A549 (cell line): ENCODE data around the gene KLF6. TPM values are rescaled to one million over a fixed set of nuclear protein-coding genes. Genes with fewer than 3 reads are reported as not detected.

Experiments used
- ATAC-seq, 2 experiments: fragments of 200-7000 bp in 1 of 2; fragments of >200 bp in 1 of 2; cut with Nextera tagmentation in 1 of 2; cut with Tn5 transposase in 1 of 2; 3 replicates each; pipeline versions ENCODE4 v1.8.0 to v1.9.1; 2018 to 2020; ENCODE audit warnings: mild to moderate bottlenecking in 1 of 2, moderate library complexity in 1 of 2
- CTCF ChIA-PET: fragments of 300-600 bp; sonication (Branson Sonifier 250); formaldehyde crosslinking; extraction: SDS; loops from one replicate; lab custom pipeline; 2021; ENCODE audit warnings: antibody characterized with exemption, inconsistent platforms; lab: Yijun Ruan, JAX
- POLR2A ChIA-PET: fragments of 350-600 bp; formaldehyde crosslinking; extraction: SDS; loops from one replicate; lab custom pipeline; 2021; ENCODE audit warnings: antibody characterized with exemption, inconsistent platforms; lab: Yijun Ruan, JAX
- DNase-seq, 2 experiments: peaks; one replicate each; pipeline versions ENCODE4 v3.0.0 to v3.0.0-alpha.2; 2011 to 2016; ENCODE audit warnings: low read depth in 1 of 2, low spot score in 1 of 2
- FAIRE-seq: peaks from 2 replicates; lab custom pipeline; 2011; peaks lifted over from hg19 to GRCh38; lab: Jason Lieb, UNC
- H3K27ac ChIP-seq, 2 experiments: fragments of >200 bp; sonication (Bioruptor Twin); formaldehyde crosslinking; 3 replicates each; pipeline ENCODE4 v1.5.1; 2016 to 2017
- H3K4me1 ChIP-seq: fragments of >200 bp; sonication (Bioruptor Twin); formaldehyde crosslinking; 3 replicates; pipeline ENCODE4 v1.6.1; 2016
- H3K4me2 ChIP-seq: fragments of >200 bp; sonication (Bioruptor Twin); formaldehyde crosslinking; 3 replicates; pipeline ENCODE4 v1.6.1; 2016
- H3K4me3 ChIP-seq: fragments of >200 bp; sonication (Bioruptor Twin); formaldehyde crosslinking; 3 replicates; pipeline ENCODE4 v1.5.1; 2016
- H3K9me3 ChIP-seq: fragments of >200 bp; sonication (Bioruptor Twin); formaldehyde crosslinking; 3 replicates; pipeline ENCODE4 v1.6.1; 2016
- CHD2 ChIP-seq: fragments of 150-350 bp; IDR thresholded peaks from 2 replicates; pipeline ENCODE4 v1.6.1; 2014; ENCODE audit warnings: low read length; ENCODE audit not compliant: partially characterized antibody
- EHF ChIP-seq: fragments of 250-450 bp; sonication (Bioruptor Pico); IDR thresholded peaks from 2 replicates; pipeline ENCODE4 v1.5.0; 2020; ENCODE audit warnings: mild to moderate bottlenecking
- EHMT2 ChIP-seq: fragments of 200-600 bp; sonication (generic); IDR thresholded peaks from 2 replicates; pipeline ENCODE4 v1.6.1; 2016; ENCODE audit warnings: antibody characterized with exemption, low read depth, mild to moderate bottlenecking, moderate library complexity
- EP300 ChIP-seq, 2 experiments: fragments of >200 bp; sonication (Bioruptor Twin); formaldehyde crosslinking; IDR thresholded peaks; 2 replicates in 1 of 2; 3 replicates in 1 of 2; pipeline ENCODE4 v1.6.1; 2016 to 2017
- FOSL2 ChIP-seq, 2 experiments: fragments of 450-650 bp in 1 of 2; fragments of >200 bp in 1 of 2; sonication (Bioruptor Twin) in 1 of 2; formaldehyde crosslinking; IDR thresholded peaks; 2 replicates each; pipeline versions ENCODE4 v1.5.0 to v1.6.1; 2016 to 2020; ENCODE audit warnings: mild to moderate bottlenecking in 1 of 2, moderate library complexity in 1 of 2
- HDAC2 ChIP-seq: fragments of 200-600 bp; sonication (generic); IDR thresholded peaks from 2 replicates; pipeline ENCODE4 v1.6.1; 2016
- HES2 ChIP-seq: fragments of >200 bp; sonication (Bioruptor Twin); formaldehyde crosslinking; IDR thresholded peaks from 2 replicates; pipeline ENCODE4 v1.6.1; 2016
- HEYL ChIP-seq: fragments of 250-450 bp; sonication (Bioruptor Pico); IDR thresholded peaks from 2 replicates; pipeline ENCODE4 v1.8.0; 2021; ENCODE audit warnings: mild to moderate bottlenecking, moderate library complexity
- JUN ChIP-seq, 2 experiments: fragments of >200 bp; sonication (Bioruptor Twin); formaldehyde crosslinking; IDR thresholded peaks; 2 replicates in 1 of 2; 3 replicates in 1 of 2; pipeline ENCODE4 v1.6.1; 2016 to 2017
- KDM1A ChIP-seq: fragments of 200-600 bp; sonication (generic); IDR thresholded peaks from 2 replicates; pipeline ENCODE4 v1.6.1; 2016; ENCODE audit warnings: low read depth, mild to moderate bottlenecking
- MYC ChIP-seq: IDR thresholded peaks from 2 replicates; pipeline ENCODE4 v1.6.1; 2012; ENCODE audit warnings: mild to moderate bottlenecking, inconsistent platforms, low read length, improper control_type of control experiment, borderline replicate concordance
- PHF8 ChIP-seq: fragments of 200-600 bp; sonication (generic); IDR thresholded peaks from 2 replicates; pipeline ENCODE4 v1.6.1; 2016; ENCODE audit warnings: low read depth, mild to moderate bottlenecking, antibody characterized with exemption, moderate library complexity, borderline replicate concordance
- POLR2A ChIP-seq: IDR thresholded peaks from 2 replicates; pipeline ENCODE4 v1.6.1; 2012; ENCODE audit warnings: mild to moderate bottlenecking, low read length
- TFCP2L1 ChIP-seq: fragments of 250-450 bp; sonication (Bioruptor Pico); IDR thresholded peaks from 2 replicates; pipeline ENCODE4 v1.5.0; 2021; ENCODE audit warnings: mild to moderate bottlenecking
- USF2 ChIP-seq: fragments of 450-650 bp; IDR thresholded peaks from 2 replicates; pipeline ENCODE4 v1.6.1; 2014; ENCODE audit warnings: antibody characterized with exemption
- ZC3H11A ChIP-seq: fragments of 450-650 bp; IDR thresholded peaks from 2 replicates; pipeline ENCODE4 v1.6.1; 2014; ENCODE audit warnings: antibody characterized with exemption, mild to moderate bottlenecking
- ZSCAN20 ChIP-seq: fragments of 250-450 bp; sonication (Bioruptor Pico); IDR thresholded peaks from 2 replicates; pipeline ENCODE4 v1.8.0; 2022; ENCODE audit warnings: mild to moderate bottlenecking, moderate library complexity
- WGBS: methylation state at CpG from one replicate; pipeline ENCODE4 v1.1.6; 2017; ENCODE audit errors: missing lambda C conversion rate; 5-methylcytosine and 5-hydroxymethylcytosine counted together
- polyA minus RNA-seq: library from RNA; depleted of rRNA, polyadenylated mRNA; stranded (reverse); fragments of >200 nt; gene quantifications from 2 replicates; pipeline ENCODE4 v1.2.3, GENCODE V29; 2011; rRNA and poly(A)+ RNA removed
- polyA plus RNA-seq, 4 experiments: library from polyadenylated mRNA; depleted of rRNA in 3 of 4; stranded (reverse); fragments of >200 nt; fragmentation: RNase III in 1 of 4; extraction: RNeasy Plus Mini Kit Qiagen cat#74134 plus additional on column Dnase treatment in 1 of 4; gene quantifications; 2 replicates in 3 of 4; 3 replicates in 1 of 4; pipeline ENCODE4 v1.2.3, GENCODE V29; 2011 to 2017
- TF ChIP-seq, protein P1 (sequence below): IDR thresholded peaks from 2 replicates; pipeline ENCODE4 v1.6.1; 2012
- TF ChIP-seq, protein P2 (sequence below): fragments of 150-350 bp; IDR thresholded peaks from 2 replicates; pipeline ENCODE4 v1.6.1; 2014; ENCODE audit warnings: low read depth, mild to moderate bottlenecking, low read length
- TF ChIP-seq, protein P3 (sequence below): fragments of 200-600 bp; sonication (generic); IDR thresholded peaks from 2 replicates; pipeline ENCODE4 v1.6.1; 2016; ENCODE audit warnings: antibody characterized with exemption, mild to moderate bottlenecking, moderate library complexity
- TF ChIP-seq, protein P4 (sequence below): fragments of >200 bp; sonication (Bioruptor Twin); formaldehyde crosslinking; IDR thresholded peaks from 3 replicates; pipeline ENCODE4 v1.5.1; 2016

KLF6 gene
- polyA plus RNA-seq (2011; rRNA removed) (71.5 and 86.8 TPM in 2 replicates), polyA plus RNA-seq (2017; fragmentation: RNase III; extraction: RNeasy Plus Mini Kit Qiagen cat#74134 plus additional on column Dnase treatment) (30.5 to 31.9 TPM (median 30.6 TPM) in 3 replicates), polyA minus RNA-seq (384 and 462 TPM in 2 replicates)
- polyA plus RNA-seq (2012; cell fraction: cytosol; rRNA removed) = 67.2 and 78.1 TPM in 2 replicates
- polyA plus RNA-seq (2012; cell fraction: nucleus; rRNA removed) = 193 and 204 TPM in 2 replicates

DNA sequence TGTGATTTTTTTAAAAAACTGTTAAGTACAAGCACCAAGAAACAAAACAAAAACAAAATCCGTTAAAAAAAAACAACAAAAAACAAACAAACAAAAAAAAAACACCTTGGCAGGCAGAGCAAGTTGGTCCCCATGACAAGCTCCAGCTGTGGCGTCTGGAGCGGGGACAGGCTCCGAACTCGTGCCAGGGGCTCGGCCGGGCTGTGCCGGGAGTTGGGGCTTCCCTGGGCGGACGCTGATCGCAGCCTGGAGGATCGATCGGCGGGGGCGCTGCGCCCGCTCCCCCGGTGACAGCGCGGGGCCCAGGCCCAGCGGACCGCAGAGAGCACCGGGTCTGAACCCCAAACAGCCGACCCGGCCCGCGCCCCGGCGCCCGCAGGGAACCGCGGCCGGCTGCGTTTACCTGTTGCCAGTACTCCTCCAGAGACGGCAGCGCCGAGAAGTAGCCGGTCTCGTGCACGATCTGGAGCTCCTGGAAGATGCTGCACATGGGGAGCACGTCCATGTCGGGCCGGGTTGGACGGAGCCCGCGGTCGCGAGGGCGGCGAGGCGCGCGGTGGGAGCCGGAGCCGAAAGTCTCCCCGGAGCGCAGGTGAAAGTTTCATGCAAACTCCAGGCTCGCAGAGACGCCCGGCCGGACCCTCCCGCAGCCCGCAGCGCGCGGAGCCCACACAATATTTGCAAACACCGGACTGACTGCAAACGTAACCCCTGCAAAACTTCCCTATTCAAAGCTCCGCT is at the start of gene KLF6:
Gene KLF6 (minus strand): TSS at position 700 of the 741 bp plus-strand sequence. CDS start 195 bp downstream, at position 505.
- DNase-seq = peak in 1 of 2 experiments; percentile 35
- H3K9me3 ChIP-seq = no peaks in the 10 kb centered on the region
- H3K4me2 ChIP-seq = peak within 1 kb of the TSS; percentile 91
- ATAC-seq = peak; percentile 9 to 60
- peak within 1 kb of the TSS; percentile 100 for H3K27ac ChIP-seq
- no peak for FAIRE-seq
- H3K4me1 ChIP-seq = peaks cover 33% of the 10 kb centered on the region
- ChIA-PET CTCF (interaction anchor here (1.1 to 2.8 kb wide), 5 partner anchors 68 to 982 kb away, joined by 3 to 8 read pairs (median 4); no protein-coding TSS in a partner anchor), POLR2A (interaction anchor here (0.6 to 4.0 kb wide), 68 partner anchors 9 to 1041 kb away, joined by 3 to 79 read pairs (median 4); partner anchors contain the start of genes AKR1E2 and PITRM1)
- 1% methylated on average over 24 of the region's 69 CpGs for WGBS
- TF ChIP-seq PHF8 = peak; percentile 37
- TF ChIP-seq, protein P1, sequence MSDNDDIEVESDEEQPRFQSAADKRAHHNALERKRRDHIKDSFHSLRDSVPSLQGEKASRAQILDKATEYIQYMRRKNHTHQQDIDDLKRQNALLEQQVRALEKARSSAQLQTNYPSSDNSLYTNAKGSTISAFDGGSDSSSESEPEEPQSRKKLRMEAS = 0 out of 2 replicates have a peak, but pooled peaks have one; percentile 20
- TF ChIP-seq FOSL2 (IDR thresholded peaks at IDR 0.05) = no peak
- no peak for TF ChIP-seq FOSL2 (CRISPR knock-in tag; IDR thresholded peaks at IDR 0.05)
- TF ChIP-seq TFCP2L1 (CRISPR knock-in tag) = 0 out of 2 replicates have a peak, but pooled peaks have one; percentile 10
- peak; percentile 32; the same call in 1 of the 2 replicates for TF ChIP-seq MYC
- TF ChIP-seq, protein P2, sequence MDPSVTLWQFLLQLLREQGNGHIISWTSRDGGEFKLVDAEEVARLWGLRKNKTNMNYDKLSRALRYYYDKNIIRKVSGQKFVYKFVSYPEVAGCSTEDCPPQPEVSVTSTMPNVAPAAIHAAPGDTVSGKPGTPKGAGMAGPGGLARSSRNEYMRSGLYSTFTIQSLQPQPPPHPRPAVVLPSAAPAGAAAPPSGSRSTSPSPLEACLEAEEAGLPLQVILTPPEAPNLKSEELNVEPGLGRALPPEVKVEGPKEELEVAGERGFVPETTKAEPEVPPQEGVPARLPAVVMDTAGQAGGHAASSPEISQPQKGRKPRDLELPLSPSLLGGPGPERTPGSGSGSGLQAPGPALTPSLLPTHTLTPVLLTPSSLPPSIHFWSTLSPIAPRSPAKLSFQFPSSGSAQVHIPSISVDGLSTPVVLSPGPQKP = no peak
- 0 out of 2 replicates have a peak, but pooled peaks have one; percentile 14 for TF ChIP-seq HDAC2
- peak in 1 of 2 experiments; percentile 67; a peak in 3 of 5 replicates for TF ChIP-seq JUN (IDR thresholded peaks at IDR 0.05)
- TF ChIP-seq POLR2A = peak; percentile 38; the same call in 1 of the 2 replicates
- H3K4me3 ChIP-seq = peak within 1 kb of the TSS; percentile 82

GRCh38 chr10:3834404-3834803 is 49.4 kb upstream of the KLF6 start:
- POLR2A ChIA-PET = no interaction called here
- DNase-seq = no peak
- no peak for TF ChIP-seq ZC3H11A
- TF ChIP-seq EP300 (IDR thresholded peaks at IDR 0.05) = no peak
- no peak for TF ChIP-seq HES2
- TF ChIP-seq, protein P3, sequence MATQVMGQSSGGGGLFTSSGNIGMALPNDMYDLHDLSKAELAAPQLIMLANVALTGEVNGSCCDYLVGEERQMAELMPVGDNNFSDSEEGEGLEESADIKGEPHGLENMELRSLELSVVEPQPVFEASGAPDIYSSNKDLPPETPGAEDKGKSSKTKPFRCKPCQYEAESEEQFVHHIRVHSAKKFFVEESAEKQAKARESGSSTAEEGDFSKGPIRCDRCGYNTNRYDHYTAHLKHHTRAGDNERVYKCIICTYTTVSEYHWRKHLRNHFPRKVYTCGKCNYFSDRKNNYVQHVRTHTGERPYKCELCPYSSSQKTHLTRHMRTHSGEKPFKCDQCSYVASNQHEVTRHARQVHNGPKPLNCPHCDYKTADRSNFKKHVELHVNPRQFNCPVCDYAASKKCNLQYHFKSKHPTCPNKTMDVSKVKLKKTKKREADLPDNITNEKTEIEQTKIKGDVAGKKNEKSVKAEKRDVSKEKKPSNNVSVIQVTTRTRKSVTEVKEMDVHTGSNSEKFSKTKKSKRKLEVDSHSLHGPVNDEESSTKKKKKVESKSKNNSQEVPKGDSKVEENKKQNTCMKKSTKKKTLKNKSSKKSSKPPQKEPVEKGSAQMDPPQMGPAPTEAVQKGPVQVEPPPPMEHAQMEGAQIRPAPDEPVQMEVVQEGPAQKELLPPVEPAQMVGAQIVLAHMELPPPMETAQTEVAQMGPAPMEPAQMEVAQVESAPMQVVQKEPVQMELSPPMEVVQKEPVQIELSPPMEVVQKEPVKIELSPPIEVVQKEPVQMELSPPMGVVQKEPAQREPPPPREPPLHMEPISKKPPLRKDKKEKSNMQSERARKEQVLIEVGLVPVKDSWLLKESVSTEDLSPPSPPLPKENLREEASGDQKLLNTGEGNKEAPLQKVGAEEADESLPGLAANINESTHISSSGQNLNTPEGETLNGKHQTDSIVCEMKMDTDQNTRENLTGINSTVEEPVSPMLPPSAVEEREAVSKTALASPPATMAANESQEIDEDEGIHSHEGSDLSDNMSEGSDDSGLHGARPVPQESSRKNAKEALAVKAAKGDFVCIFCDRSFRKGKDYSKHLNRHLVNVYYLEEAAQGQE = no peak
- no peak for TF ChIP-seq CHD2
- no peak for TF ChIP-seq EHF (CRISPR knock-in tag)
- no peak for TF ChIP-seq ZSCAN20
- no peak for TF ChIP-seq EHMT2
- TF ChIP-seq, protein P4, sequence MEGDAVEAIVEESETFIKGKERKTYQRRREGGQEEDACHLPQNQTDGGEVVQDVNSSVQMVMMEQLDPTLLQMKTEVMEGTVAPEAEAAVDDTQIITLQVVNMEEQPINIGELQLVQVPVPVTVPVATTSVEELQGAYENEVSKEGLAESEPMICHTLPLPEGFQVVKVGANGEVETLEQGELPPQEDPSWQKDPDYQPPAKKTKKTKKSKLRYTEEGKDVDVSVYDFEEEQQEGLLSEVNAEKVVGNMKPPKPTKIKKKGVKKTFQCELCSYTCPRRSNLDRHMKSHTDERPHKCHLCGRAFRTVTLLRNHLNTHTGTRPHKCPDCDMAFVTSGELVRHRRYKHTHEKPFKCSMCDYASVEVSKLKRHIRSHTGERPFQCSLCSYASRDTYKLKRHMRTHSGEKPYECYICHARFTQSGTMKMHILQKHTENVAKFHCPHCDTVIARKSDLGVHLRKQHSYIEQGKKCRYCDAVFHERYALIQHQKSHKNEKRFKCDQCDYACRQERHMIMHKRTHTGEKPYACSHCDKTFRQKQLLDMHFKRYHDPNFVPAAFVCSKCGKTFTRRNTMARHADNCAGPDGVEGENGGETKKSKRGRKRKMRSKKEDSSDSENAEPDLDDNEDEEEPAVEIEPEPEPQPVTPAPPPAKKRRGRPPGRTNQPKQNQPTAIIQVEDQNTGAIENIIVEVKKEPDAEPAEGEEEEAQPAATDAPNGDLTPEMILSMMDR = no peak
- TF ChIP-seq MYC = no peak
- TF ChIP-seq USF2 = no peak
- no peak for TF ChIP-seq HEYL (CRISPR knock-in tag)
- no peak for TF ChIP-seq KDM1A
- TF ChIP-seq, protein P2 = no peak

More at GRCh38 chr10:3834404-3834803, 49.4 kb upstream of the KLF6 start:
- ATAC-seq (no peak), FAIRE-seq (no peak)
- peaks cover 52% of the 10 kb centered on the region for H3K4me1 ChIP-seq
- CTCF ChIA-PET = interaction anchor here (0.8 to 1.0 kb wide), 2 partner anchors 14 to 17 kb away, joined by 3 read pairs; no protein-coding TSS in a partner anchor
- H3K9me3 ChIP-seq = no peaks in the 10 kb centered on the region
- WGBS = 86% methylated on average over 6 of the region's 6 CpGs
- no peak overlapping the region for H3K4me3 ChIP-seq
- no peak overlapping the region for H3K4me2 ChIP-seq
- H3K27ac ChIP-seq = no peak overlapping the region
